Panc1 (cell line): Measurements from ENCODE around the gene RWDD4. TPM values are rescaled to one million over a fixed set of nuclear protein-coding genes. Genes with fewer than 3 reads are reported as not detected.
A peak's percentile ranks its signal among the peaks of the same experiment; 100 is the strongest.

Experiments used
- ATAC-seq: fragments of 200-7000 bp; cut with Tn5 transposase; 2 replicates; pipeline ENCODE4 v1.9.1; 2020; ENCODE audit warnings: mild to moderate bottlenecking, moderate library complexity
- BruUV-seq: library from RNA; stranded (reverse); fragments of 400-500 nt; replicated peaks from 2 replicates; lab custom pipeline; 2021; lab: Mats Ljungman, UMichigan
- CTCF ChIA-PET: fragments of 300-600 bp; sonication (Branson Sonifier 250); formaldehyde crosslinking; loops from one replicate; lab custom pipeline; 2022; ENCODE audit warnings: antibody characterized with exemption; lab: Charles Lee
- POLR2A ChIA-PET: fragments of 300-600 bp; sonication (Branson Sonifier 250); formaldehyde crosslinking; loops from one replicate; lab custom pipeline; 2022; ENCODE audit warnings: antibody characterized with exemption; lab: Charles Lee
- DNase-seq: peaks from one replicate; pipeline ENCODE4 v3.0.0-alpha.2; 2010; ENCODE audit warnings: low read depth, low spot score
- H3K27ac ChIP-seq: 2 replicates; pipeline ENCODE4 v1.5.1; 2011; ENCODE audit warnings: mild to moderate bottlenecking, low read length, inconsistent platforms
- H3K27me3 ChIP-seq: fragments of 200-500 bp; sonication (Bioruptor generic); 2 replicates; pipeline ENCODE4 v1.6.0; 2014; ENCODE audit warnings: low read length, inconsistent platforms; ENCODE audit not compliant: control insufficient read depth, insufficient read depth
- H3K36me3 ChIP-seq: fragments of 200-500 bp; sonication (Bioruptor generic); 2 replicates; pipeline ENCODE4 v1.5.1; 2014; ENCODE audit warnings: inconsistent platforms, mild to moderate bottlenecking, low read length, moderate library complexity; ENCODE audit not compliant: control insufficient read depth, insufficient read depth
- H3K4me1 ChIP-seq: 2 replicates; pipeline ENCODE4 v1.5.1; 2011; ENCODE audit warnings: inconsistent platforms, mild to moderate bottlenecking, low read length, moderate library complexity; ENCODE audit not compliant: control insufficient read depth, insufficient read depth
- H3K4me3 ChIP-seq, 2 experiments: 2 replicates each; pipeline ENCODE4 v1.5.1; 2011 to 2012; ENCODE audit warnings: low read depth in 2 of 2, low read length in 2 of 2, mild to moderate bottlenecking in 2 of 2, inconsistent platforms in 1 of 2, moderate library complexity in 1 of 2
- H3K9me3 ChIP-seq: fragments of 200-500 bp; sonication (Bioruptor generic); 2 replicates; pipeline ENCODE4 v1.5.1; 2014; ENCODE audit warnings: low read depth, mild to moderate bottlenecking, inconsistent platforms, low read length, moderate library complexity; ENCODE audit not compliant: control insufficient read depth, insufficient read depth
- CTCF ChIP-seq: fragments of 450-650 bp; IDR thresholded peaks from 2 replicates; pipeline ENCODE4 v1.5.1; 2017; ENCODE audit warnings: mild to moderate bottlenecking
- POLR2AphosphoS5 ChIP-seq: IDR thresholded peaks from 2 replicates; pipeline ENCODE4 v1.6.1; 2012; ENCODE audit warnings: mild to moderate bottlenecking, low read depth, low read length, moderate library complexity
- SIN3A ChIP-seq: IDR thresholded peaks from 2 replicates; pipeline ENCODE4 v1.6.1; 2012; ENCODE audit warnings: low read depth, mild to moderate bottlenecking, low read length, moderate library complexity, borderline replicate concordance; ENCODE audit not compliant: insufficient read depth
- TCF7L2 ChIP-seq: IDR thresholded peaks from 2 replicates; pipeline ENCODE4 v1.6.1; 2011; ENCODE audit warnings: mild to moderate bottlenecking, low read depth, low read length, inconsistent platforms
- in situ Hi-C: cut with HindIII; loops from 2 replicates; pipeline ENCODE4 v1.10.0; 2016; ENCODE audit warnings: low sequenced_read_pairs, low pct_unique_long_range_greater_than_20kb
- intact Hi-C: fragments of 100-400 bp; cut with micrococcal nuclease; formaldehyde crosslinking; loops from one replicate; pipeline ENCODE4 v1.10.0; 2022; ENCODE audit not compliant: unreplicated experiment
- total RNA-seq: library from RNA; stranded (reverse); gene quantifications from one replicate; pipeline ENCODE4 v1.2.1, GENCODE V29; 2021; ENCODE audit not compliant: unreplicated experiment
- TF ChIP-seq, protein P1 (sequence below), 2 experiments: IDR thresholded peaks; 2 replicates each; pipeline ENCODE4 v1.6.1; 2011 to 2012; ENCODE audit warnings: low read depth in 2 of 2, control low read depth in 1 of 2, low read length in 1 of 2, mild to moderate bottlenecking in 1 of 2, moderate library complexity in 1 of 2; ENCODE audit not compliant: insufficient read depth in 1 of 2

RWDD4 gene
- total RNA-seq, 1 experiment from 2014 or later = 27.4 TPM

DNA sequence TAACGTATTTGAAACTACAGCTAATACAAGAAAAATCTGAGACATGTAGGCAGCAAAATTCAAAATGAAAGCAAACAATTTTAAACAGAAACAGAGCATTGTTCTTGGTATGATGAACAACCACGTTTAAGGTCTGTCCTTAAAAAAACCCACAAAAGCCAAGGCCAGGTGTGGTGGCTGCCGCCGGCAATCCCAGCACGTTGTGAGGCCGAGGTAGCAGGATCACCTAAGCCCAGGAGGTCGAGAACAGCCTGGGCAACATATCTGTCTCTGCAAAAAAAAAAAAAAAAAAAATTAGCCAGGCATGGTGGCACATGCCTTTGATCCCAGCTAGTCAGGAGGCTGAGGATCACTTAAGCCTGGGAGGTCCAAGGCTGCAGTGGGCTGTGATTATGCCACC, 13.7 kb downstream of the RWDD4 start:
- no peak for DNase-seq
- in situ Hi-C loops (no loop called here), intact Hi-C loops (no loop called here)
- TF ChIP-seq SIN3A = no peak
- no peak for TF ChIP-seq CTCF
- TF ChIP-seq POLR2AphosphoS5 = no peak
- TF ChIP-seq, protein P1, sequence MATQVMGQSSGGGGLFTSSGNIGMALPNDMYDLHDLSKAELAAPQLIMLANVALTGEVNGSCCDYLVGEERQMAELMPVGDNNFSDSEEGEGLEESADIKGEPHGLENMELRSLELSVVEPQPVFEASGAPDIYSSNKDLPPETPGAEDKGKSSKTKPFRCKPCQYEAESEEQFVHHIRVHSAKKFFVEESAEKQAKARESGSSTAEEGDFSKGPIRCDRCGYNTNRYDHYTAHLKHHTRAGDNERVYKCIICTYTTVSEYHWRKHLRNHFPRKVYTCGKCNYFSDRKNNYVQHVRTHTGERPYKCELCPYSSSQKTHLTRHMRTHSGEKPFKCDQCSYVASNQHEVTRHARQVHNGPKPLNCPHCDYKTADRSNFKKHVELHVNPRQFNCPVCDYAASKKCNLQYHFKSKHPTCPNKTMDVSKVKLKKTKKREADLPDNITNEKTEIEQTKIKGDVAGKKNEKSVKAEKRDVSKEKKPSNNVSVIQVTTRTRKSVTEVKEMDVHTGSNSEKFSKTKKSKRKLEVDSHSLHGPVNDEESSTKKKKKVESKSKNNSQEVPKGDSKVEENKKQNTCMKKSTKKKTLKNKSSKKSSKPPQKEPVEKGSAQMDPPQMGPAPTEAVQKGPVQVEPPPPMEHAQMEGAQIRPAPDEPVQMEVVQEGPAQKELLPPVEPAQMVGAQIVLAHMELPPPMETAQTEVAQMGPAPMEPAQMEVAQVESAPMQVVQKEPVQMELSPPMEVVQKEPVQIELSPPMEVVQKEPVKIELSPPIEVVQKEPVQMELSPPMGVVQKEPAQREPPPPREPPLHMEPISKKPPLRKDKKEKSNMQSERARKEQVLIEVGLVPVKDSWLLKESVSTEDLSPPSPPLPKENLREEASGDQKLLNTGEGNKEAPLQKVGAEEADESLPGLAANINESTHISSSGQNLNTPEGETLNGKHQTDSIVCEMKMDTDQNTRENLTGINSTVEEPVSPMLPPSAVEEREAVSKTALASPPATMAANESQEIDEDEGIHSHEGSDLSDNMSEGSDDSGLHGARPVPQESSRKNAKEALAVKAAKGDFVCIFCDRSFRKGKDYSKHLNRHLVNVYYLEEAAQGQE (IDR thresholded peaks at IDR 0.05; ENCODE audit: insufficient read depth in 1 of 2, low read depth in 2 of 2, low read length in 1 of 2) = no peak
- no peak for TF ChIP-seq TCF7L2
- H3K9me3 ChIP-seq = no peaks in the 10 kb centered on the region
- CTCF ChIA-PET = no interaction called here
- H3K4me3 ChIP-seq = no peak overlapping the region
- ATAC-seq = no peak
- no peaks in the 10 kb centered on the region for H3K27me3 ChIP-seq
- no peaks in the 10 kb centered on the region for H3K4me1 ChIP-seq
- peaks cover 11% of the 10 kb centered on the region for H3K36me3 ChIP-seq
- POLR2A ChIA-PET = interaction anchor here (0.6 kb wide), 1 partner anchor 136 kb away, joined by 7 read pairs; no protein-coding TSS in a partner anchor
- no TSS peak for BruUV-seq
- no peak overlapping the region for H3K27ac ChIP-seq

DNA sequence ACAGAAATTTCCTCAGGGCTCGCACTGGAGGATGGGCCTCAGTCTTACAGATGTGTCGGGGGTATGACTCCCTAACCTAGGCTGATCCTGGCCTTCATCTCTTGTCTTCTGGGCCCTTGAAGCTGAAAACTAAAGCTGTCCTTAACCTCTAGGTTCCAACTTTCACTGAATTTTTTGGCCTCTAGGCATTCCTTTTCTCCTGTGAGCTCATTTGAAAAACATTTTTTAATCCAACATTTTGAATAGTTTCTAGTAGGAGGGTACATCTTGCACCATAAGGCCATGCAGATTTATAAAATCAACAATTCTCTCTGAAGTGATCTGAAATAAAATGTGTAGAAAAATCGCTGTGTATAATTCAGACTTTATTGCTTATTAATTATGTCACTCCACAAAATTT, 19.7 kb downstream of the RWDD4 start:
- in situ Hi-C loops (no loop called here), intact Hi-C loops (loop anchor here (10.0 kb wide), 1 partner anchor 134 kb away; the partner anchor contains the start of gene ING2)
- CTCF ChIA-PET = no interaction called here
- no peak overlapping the region for H3K4me3 ChIP-seq
- H3K4me1 ChIP-seq = peaks cover 24% of the 10 kb centered on the region
- DNase-seq (no peak), ATAC-seq (no peak)
- POLR2A ChIA-PET = no interaction called here
- no TSS peak for BruUV-seq
- peak overlapping the region; percentile 89 for H3K27ac ChIP-seq
- TF ChIP-seq, protein P1 (IDR thresholded peaks at IDR 0.05; ENCODE audit: insufficient read depth in 1 of 2, low read depth in 2 of 2, low read length in 1 of 2) = no peak
- TF ChIP-seq TCF7L2 = no peak
- no peak for TF ChIP-seq SIN3A
- no peak for TF ChIP-seq POLR2AphosphoS5
- no peak for TF ChIP-seq CTCF
- no peaks in the 10 kb centered on the region for H3K9me3 ChIP-seq
- H3K36me3 ChIP-seq = no peaks in the 10 kb centered on the region
- no peaks in the 10 kb centered on the region for H3K27me3 ChIP-seq
